H7 (cell line): ENCODE measurements around the gene SORL1. TPM values are rescaled to one million over a fixed set of nuclear protein-coding genes. Genes with fewer than 3 reads are reported as not detected.
A peak's percentile ranks its signal among the peaks of the same experiment; 100 is the strongest.

Experiments used
- DNase-seq: peaks from one replicate; pipeline ENCODE4 v3.0.0; 2012
- H3K27me3 ChIP-seq: 2 replicates; pipeline ENCODE4 v1.6.0; 2011; ENCODE audit warnings: mild to moderate bottlenecking, low read length; ENCODE audit not compliant: control insufficient read depth, insufficient read depth
- H3K36me3 ChIP-seq: replicated peaks from 2 replicates; pipeline ENCODE4 v1.5.1; 2011; ENCODE audit warnings: low read length; ENCODE audit not compliant: control insufficient read depth, insufficient read depth
- H3K4me3 ChIP-seq: 2 replicates; pipeline ENCODE4 v1.5.1; 2011; ENCODE audit warnings: low read depth, mild to moderate bottlenecking, control low read depth, low read length, moderate library complexity; ENCODE audit not compliant: insufficient read depth
- total RNA-seq: library from RNA; depleted of rRNA; stranded (reverse); fragments of >200 nt; shearing (Covaris generic); gene quantifications from 2 replicates; pipeline ENCODE4 v1.2.3, GENCODE V29; 2014

Gene SORL1
- total RNA-seq, 1 experiment from 2014 or later, result 13.3 TPM

GRCh38 chr11:121656328-121657090 is 204.4 kb downstream of the SORL1 start:
- Histone ChIP-seq H3K36me3 (no peaks in the 10 kb centered on the region), H3K4me3 (no peak overlapping the region), H3K27me3 (no peaks in the 10 kb centered on the region)
- peak; percentile 23 for DNase-seq

- Histone ChIP-seq H3K27me3 (no peaks in the 10 kb centered on the region), H3K4me3 (no peak overlapping the region), H3K36me3 (no peaks in the 10 kb centered on the region)
- DNase-seq, result no peak
Measured at GRCh38 chr11:121657146-121657545, 205.0 kb downstream of the SORL1 start.

- no peak overlapping the region for H3K4me3 ChIP-seq
- no peak for DNase-seq
- H3K27me3 ChIP-seq, result no peaks in the 10 kb centered on the region
- no peaks in the 10 kb centered on the region for H3K36me3 ChIP-seq
Measured at GRCh38 chr11:121659811-121660210, 207.7 kb downstream of the SORL1 start.

GRCh38 chr11:121661880-121662486 is 209.9 kb downstream of the SORL1 start:
- Histone ChIP-seq H3K27me3 (no peaks in the 10 kb centered on the region), H3K36me3 (no peaks in the 10 kb centered on the region), H3K4me3 (no peak overlapping the region)
- no peak for DNase-seq

GRCh38 chr11:121664144-121664543 is 212.0 kb downstream of the SORL1 start:
- DNase-seq, result no peak
- Histone ChIP-seq H3K4me3 (no peak overlapping the region), H3K27me3 (no peaks in the 10 kb centered on the region)

GRCh38 chr11:121665206-121665838 is 213.2 kb downstream of the SORL1 start:
- Histone ChIP-seq H3K36me3 (no peaks in the 10 kb centered on the region), H3K27me3 (no peaks in the 10 kb centered on the region), H3K4me3 (no peak overlapping the region)
- no peak for DNase-seq

More at GRCh38 chr11:121664144-121664543, 212.0 kb downstream of the SORL1 start:
- no peaks in the 10 kb centered on the region for H3K36me3 ChIP-seq

GRCh38 chr11:121667836-121668235 is 215.7 kb downstream of the SORL1 start:
- no peaks in the 10 kb centered on the region for H3K27me3 ChIP-seq
- no peak for DNase-seq
- H3K36me3 ChIP-seq, result no peaks in the 10 kb centered on the region
- no peak overlapping the region for H3K4me3 ChIP-seq

- no peaks in the 10 kb centered on the region for H3K27me3 ChIP-seq
- H3K36me3 ChIP-seq, result no peaks in the 10 kb centered on the region
- no peak for DNase-seq
- no peak overlapping the region for H3K4me3 ChIP-seq
Measured at GRCh38 chr11:121669422-121669821, 217.3 kb downstream of the SORL1 start.

GRCh38 chr11:121670266-121670665 is 218.2 kb downstream of the SORL1 start:
- H3K27me3 ChIP-seq, result no peaks in the 10 kb centered on the region
- no peaks in the 10 kb centered on the region for H3K36me3 ChIP-seq
- H3K4me3 ChIP-seq, result no peak overlapping the region
- DNase-seq, result no peak

GRCh38 chr11:121670805-121671282 is 218.7 kb downstream of the SORL1 start:
- H3K4me3 ChIP-seq, result no peak overlapping the region
- DNase-seq, result no peak
- no peaks in the 10 kb centered on the region for H3K27me3 ChIP-seq
- H3K36me3 ChIP-seq, result no peaks in the 10 kb centered on the region

GRCh38 chr11:121671283-121672168 is 219.4 kb downstream of the SORL1 start:
- H3K27me3 ChIP-seq, result no peaks in the 10 kb centered on the region
- H3K36me3 ChIP-seq, result no peaks in the 10 kb centered on the region
- no peak for DNase-seq
- no peak overlapping the region for H3K4me3 ChIP-seq

- Histone ChIP-seq H3K36me3 (no peaks in the 10 kb centered on the region), H3K27me3 (no peaks in the 10 kb centered on the region)
Measured at GRCh38 chr11:121672630-121673487, 220.7 kb downstream of the SORL1 start.

GRCh38 chr11:121681550-121682268 is 229.6 kb downstream of the SORL1 start:
- no peak for DNase-seq
- Histone ChIP-seq H3K4me3 (no peak overlapping the region), H3K36me3 (no peaks in the 10 kb centered on the region), H3K27me3 (no peaks in the 10 kb centered on the region)

More at GRCh38 chr11:121672630-121673487, 220.7 kb downstream of the SORL1 start:
- DNase-seq, result no peak
- no peak overlapping the region for H3K4me3 ChIP-seq
